ENCODE results near the gene FOXF2. TPM values are rescaled to one million over a fixed set of nuclear protein-coding genes. Genes with fewer than 3 reads are reported as not detected.

Gene FOXF2
- 15.7 TPM for total RNA-seq
- long read RNA-seq, transcript FOXF2-202 (2 exons, 2,451 nt), result major isoform, 72 of 73 reads
- long read RNA-seq, partial matches to known transcripts, result 0 of 73 reads
- long read RNA-seq, other reads (novel, unspliced or antisense), result 1 of 73 reads

GRCh38 chr6:1389369-1390132, at the start of gene FOXF2:
FOXF2 (plus strand) TSS chr6:1389576; CDS start chr6:1389948, 372 bp downstream.
- Histone ChIP-seq H3K27me3 (peaks cover 90% of the 10 kb centered on the region), H3K27ac (peak within 1 kb of the TSS; percentile 71), H3K9me3 (no peaks in the 10 kb centered on the region), H3K36me3 (no peaks in the 10 kb centered on the region), H3K4me1 (no peaks in the 10 kb centered on the region), H3K4me3 (peak within 1 kb of the TSS; percentile 52)
- no peak for TF ChIP-seq CTCF (IDR thresholded peaks at IDR 0.05)
- DNase-seq (no peak), ATAC-seq (peak; percentile 35)
- intact Hi-C loops (cut with DNase I), result loop anchor here (10.0 kb wide), 2 partner anchors 75 to 595 kb away; partner anchors contain the start of gene FOXQ1

- intact Hi-C loops (cut with DNase I), result no loop called here
- Histone ChIP-seq H3K4me1 (peaks cover 26% of the 10 kb centered on the region), H3K27me3 (no peaks in the 10 kb centered on the region), H3K4me3 (no peak overlapping the region), H3K9me3 (no peaks in the 10 kb centered on the region), H3K27ac (peak overlapping the region; percentile 43), H3K36me3 (no peaks in the 10 kb centered on the region)
- DNase-seq (no peak), ATAC-seq (no peak)
- no peak for TF ChIP-seq CTCF (IDR thresholded peaks at IDR 0.05)
Measured at GRCh38 chr6:1346101-1346500, 43.3 kb upstream of the FOXF2 start.

GRCh38 chr6:1346558-1347091, 42.8 kb upstream of the FOXF2 start:
- H3K4me3 ChIP-seq, result no peak overlapping the region
- peaks cover 26% of the 10 kb centered on the region for H3K4me1 ChIP-seq
- peak overlapping the region; percentile 43 for H3K27ac ChIP-seq
- H3K27me3 ChIP-seq, result no peaks in the 10 kb centered on the region
- DNase-seq (no peak), ATAC-seq (peak; percentile 49)
- TF ChIP-seq CTCF (IDR thresholded peaks at IDR 0.05), result no peak
- H3K9me3 ChIP-seq, result no peaks in the 10 kb centered on the region
- no peaks in the 10 kb centered on the region for H3K36me3 ChIP-seq
- intact Hi-C loops (cut with DNase I), result no loop called here

GRCh38 chr6:1347161-1347560, 42.2 kb upstream of the FOXF2 start:
- intact Hi-C loops (cut with DNase I), result no loop called here
- no peak for TF ChIP-seq CTCF (IDR thresholded peaks at IDR 0.05)
- H3K27me3 ChIP-seq, result no peaks in the 10 kb centered on the region
- no peaks in the 10 kb centered on the region for H3K36me3 ChIP-seq
- H3K27ac ChIP-seq, result peak overlapping the region; percentile 43
- H3K9me3 ChIP-seq, result no peaks in the 10 kb centered on the region
- no peak overlapping the region for H3K4me3 ChIP-seq
- ATAC-seq (peak; percentile 73), DNase-seq (no peak)
- H3K4me1 ChIP-seq, result peaks cover 26% of the 10 kb centered on the region

- no peak for TF ChIP-seq CTCF (IDR thresholded peaks at IDR 0.05)
- ATAC-seq, result peak; percentile 96
Measured at GRCh38 chr6:1348675-1349074, 40.7 kb upstream of the FOXF2 start.

More at GRCh38 chr6:1348675-1349074, 40.7 kb upstream of the FOXF2 start:
- Histone ChIP-seq H3K27me3 (no peaks in the 10 kb centered on the region), H3K36me3 (no peaks in the 10 kb centered on the region), H3K4me1 (peaks cover 26% of the 10 kb centered on the region), H3K9me3 (no peaks in the 10 kb centered on the region), H3K27ac (peak overlapping the region; percentile 44), H3K4me3 (no peak overlapping the region)
- intact Hi-C loops (cut with DNase I), result no loop called here
- DNase-seq, result no peak

Data from upper lobe of right lung (tissue), 1 donor.